ENCODE results near the gene CCDC57. TPM values are rescaled to one million over a fixed set of nuclear protein-coding genes. Genes with fewer than 3 reads are reported as not detected.
A peak's percentile ranks its signal among the peaks of the same experiment; 100 is the strongest.

Gene CCDC57
- total and polyA plus RNA-seq, 9 of the 15 experiments (the other 6 are each of a cell fraction or from before 2014, with no cell fraction given): 0.83 to 36.2 (median 13.6) TPM

- TF ChIP-seq STAT5A (IDR thresholded peaks at IDR 0.05; ENCODE audit: borderline replicate concordance, low read length): no peak
- TF ChIP-seq PHF8 (IDR thresholded peaks at IDR 0.05; ENCODE audit: borderline replicate concordance, low read length): no peak
- no peak for TF ChIP-seq MEF2D (tag; conservative IDR thresholded peaks at IDR 0.05; ENCODE audit: low read depth)
- no peak for TF ChIP-seq DDX20 (tag; IDR thresholded peaks at IDR 0.05; ENCODE audit: low read depth)
- no peak for TF ChIP-seq CEBPB (tag; IDR thresholded peaks at IDR 0.05)
- peak; percentile 39; the same call in 1 of the 2 replicates for TF ChIP-seq BHLHE40 (IDR thresholded peaks at IDR 0.05; ENCODE audit: low read length)
- TF ChIP-seq ETV5 (CRISPR knock-in tag; IDR thresholded peaks at IDR 0.05; ENCODE audit: low read depth): no peak
- TF ChIP-seq RFX5 (IDR thresholded peaks at IDR 0.05; ENCODE audit: low read depth, low read length): no peak
- no peak for TF ChIP-seq POLR2B (IDR thresholded peaks at IDR 0.05; ENCODE audit: low read depth, partially characterized antibody)
- 0 out of 4 replicates have a peak, but pooled peaks of 1 of the 2 experiments have one; percentile 9 for TF ChIP-seq NRF1 (conservative IDR thresholded peaks at IDR 0.05 in 1 of 2, IDR thresholded peaks at IDR 0.05 in 1 of 2)
- no peak for TF ChIP-seq SRSF9 (IDR thresholded peaks at IDR 0.05; ENCODE audit: borderline replicate concordance, low read depth, low read length)
- TF ChIP-seq, protein P1, sequence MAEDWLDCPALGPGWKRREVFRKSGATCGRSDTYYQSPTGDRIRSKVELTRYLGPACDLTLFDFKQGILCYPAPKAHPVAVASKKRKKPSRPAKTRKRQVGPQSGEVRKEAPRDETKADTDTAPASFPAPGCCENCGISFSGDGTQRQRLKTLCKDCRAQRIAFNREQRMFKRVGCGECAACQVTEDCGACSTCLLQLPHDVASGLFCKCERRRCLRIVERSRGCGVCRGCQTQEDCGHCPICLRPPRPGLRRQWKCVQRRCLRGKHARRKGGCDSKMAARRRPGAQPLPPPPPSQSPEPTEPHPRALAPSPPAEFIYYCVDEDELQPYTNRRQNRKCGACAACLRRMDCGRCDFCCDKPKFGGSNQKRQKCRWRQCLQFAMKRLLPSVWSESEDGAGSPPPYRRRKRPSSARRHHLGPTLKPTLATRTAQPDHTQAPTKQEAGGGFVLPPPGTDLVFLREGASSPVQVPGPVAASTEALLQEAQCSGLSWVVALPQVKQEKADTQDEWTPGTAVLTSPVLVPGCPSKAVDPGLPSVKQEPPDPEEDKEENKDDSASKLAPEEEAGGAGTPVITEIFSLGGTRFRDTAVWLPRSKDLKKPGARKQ (CRISPR knock-in tag; IDR thresholded peaks at IDR 0.05): no peak
- no peak for TF ChIP-seq GABPB1 (CRISPR knock-in tag; IDR thresholded peaks at IDR 0.05)
- TF ChIP-seq ZNF311 (CRISPR knock-in tag; IDR thresholded peaks at IDR 0.05): no peak
- TF ChIP-seq U2AF1 (optimal IDR thresholded peaks at IDR 0.05; ENCODE audit: low read depth, low read length): no peak
- TF ChIP-seq NEUROD1 (IDR thresholded peaks at IDR 0.05; ENCODE audit: borderline replicate concordance, low read depth, low read length, partially characterized antibody): no peak
- TF ChIP-seq EP400 (IDR thresholded peaks at IDR 0.05): peak; percentile 46
- TF ChIP-seq, protein P2, sequence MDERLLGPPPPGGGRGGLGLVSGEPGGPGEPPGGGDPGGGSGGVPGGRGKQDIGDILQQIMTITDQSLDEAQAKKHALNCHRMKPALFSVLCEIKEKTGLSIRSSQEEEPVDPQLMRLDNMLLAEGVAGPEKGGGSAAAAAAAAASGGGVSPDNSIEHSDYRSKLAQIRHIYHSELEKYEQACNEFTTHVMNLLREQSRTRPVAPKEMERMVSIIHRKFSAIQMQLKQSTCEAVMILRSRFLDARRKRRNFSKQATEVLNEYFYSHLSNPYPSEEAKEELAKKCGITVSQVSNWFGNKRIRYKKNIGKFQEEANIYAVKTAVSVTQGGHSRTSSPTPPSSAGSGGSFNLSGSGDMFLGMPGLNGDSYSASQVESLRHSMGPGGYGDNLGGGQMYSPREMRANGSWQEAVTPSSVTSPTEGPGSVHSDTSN (CRISPR knock-in tag; IDR thresholded peaks at IDR 0.05; ENCODE audit: low read depth): no peak
- TF ChIP-seq, protein P2 (tag; conservative IDR thresholded peaks at IDR 0.05; ENCODE audit: low read depth): no peak
- TF ChIP-seq ZNF778 (CRISPR knock-in tag; IDR thresholded peaks at IDR 0.05): no peak
- no peak for TF ChIP-seq MBD2 (IDR thresholded peaks at IDR 0.05; ENCODE audit: borderline replicate concordance, low read depth)
- no peak for TF ChIP-seq ZNF217 (CRISPR knock-in tag; IDR thresholded peaks at IDR 0.05)
- TF ChIP-seq PHF21A (IDR thresholded peaks at IDR 0.05; ENCODE audit: borderline replicate concordance, low read depth): no peak
- no peak for TF ChIP-seq CCAR2 (IDR thresholded peaks at IDR 0.05; ENCODE audit: low read depth, low read length)
- no peak for TF ChIP-seq POLR3G (IDR thresholded peaks at IDR 0.05; ENCODE audit: extremely low read depth, insufficient read length, insufficient replicate concordance)
- TF ChIP-seq ZC3H4 (CRISPR knock-in tag; IDR thresholded peaks at IDR 0.05; ENCODE audit: borderline replicate concordance): no peak
- TF ChIP-seq KAT2B (IDR thresholded peaks at IDR 0.05; ENCODE audit: low read depth, low read length): no peak
Observed at GRCh38 chr17:82213251-82214011, 789 bp upstream of the CCDC57 start (continued).
